Glutamatergic neuron (in vitro differentiated cells): ENCODE data around the gene TPK1. TPM values are rescaled to one million over a fixed set of nuclear protein-coding genes. Genes with fewer than 3 reads are reported as not detected.
"Not testable (repeated sequence)": the region's sequence is repeated elsewhere in the genome, so short reads cannot be mapped to it uniquely, and the experiment has no call there.

ENCODE experiments used
- DNase-seq: peaks from one replicate; pipeline ENCODE4 v3.0.0; 2022
- H3K27ac Mint-ChIP-seq: one replicate; pipeline ENCODE4 v1.8.0; 2020; ENCODE audit warnings: mild to moderate bottlenecking, mixed read lengths, inconsistent platforms; ENCODE audit not compliant: unreplicated experiment
- H3K27me3 Mint-ChIP-seq: one replicate; pipeline ENCODE4 v1.8.0; 2020; ENCODE audit warnings: mild to moderate bottlenecking, moderate library complexity, mixed read lengths, inconsistent platforms; ENCODE audit not compliant: unreplicated experiment
- H3K36me3 Mint-ChIP-seq: one replicate; pipeline ENCODE4 v1.8.0; 2020; ENCODE audit warnings: mild to moderate bottlenecking, mixed read lengths, inconsistent platforms; ENCODE audit not compliant: unreplicated experiment
- H3K4me1 Mint-ChIP-seq: one replicate; pipeline ENCODE4 v1.8.0; 2020; ENCODE audit warnings: mild to moderate bottlenecking, low read depth, mixed read lengths, inconsistent platforms; ENCODE audit not compliant: unreplicated experiment
- H3K4me3 Mint-ChIP-seq: one replicate; pipeline ENCODE4 v1.8.0; 2020; ENCODE audit warnings: mild to moderate bottlenecking, mixed read lengths, inconsistent platforms; ENCODE audit not compliant: unreplicated experiment
- H3K9me3 Mint-ChIP-seq: one replicate; pipeline ENCODE4 v1.8.0; 2020; ENCODE audit warnings: mild to moderate bottlenecking, moderate library complexity, mixed read lengths, inconsistent platforms; ENCODE audit not compliant: unreplicated experiment
- total RNA-seq: library from RNA; stranded (reverse); fragmentation: NEBNext Ultra II Directional; extraction: Animal tissue kit (Norgen Biotek cat#: 25700); gene quantifications from one replicate; pipeline ENCODE4 v1.2.1, GENCODE V29; 2021; ENCODE audit not compliant: unreplicated experiment
- TF ChIP-seq, protein P1 (sequence below): fragments of 200-600 bp; sonication (generic); IDR thresholded peaks from one replicate; pipeline ENCODE4 v1.5.0; 2021; ENCODE audit not compliant: partially characterized antibody, unreplicated experiment

The TPK1 gene
- total RNA-seq, 1 donor from 2014 or later = 2.6 TPM

DNA sequence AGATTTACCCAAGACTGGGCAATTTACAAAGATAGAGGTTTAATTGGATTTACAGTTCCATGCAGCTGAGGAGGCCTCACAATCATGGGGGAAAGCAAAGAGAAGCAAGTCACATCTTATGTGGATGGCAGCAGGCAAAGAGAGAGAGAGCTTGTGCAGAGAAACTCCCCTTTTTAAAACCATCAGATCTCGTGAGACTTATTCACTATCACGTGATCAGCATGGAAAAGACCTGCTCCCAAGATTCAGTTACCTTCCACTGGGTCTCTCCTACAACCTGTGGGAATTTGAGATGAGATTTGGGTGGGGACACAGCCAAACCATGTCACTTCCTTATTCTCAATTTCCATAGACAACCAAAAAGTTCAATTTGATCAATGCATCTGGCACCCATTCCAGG lies 407.4 kb downstream of the TPK1 start:
- Mint-ChIP-seq H3K27ac (no peak overlapping the region), H3K4me3 (no peak overlapping the region), H3K4me1 (no peaks in the 10 kb centered on the region), H3K27me3 (peaks cover 7% of the 10 kb centered on the region), H3K9me3 (peaks cover 9% of the 10 kb centered on the region), H3K36me3 (peaks cover 21% of the 10 kb centered on the region)
- TF ChIP-seq, protein P1, sequence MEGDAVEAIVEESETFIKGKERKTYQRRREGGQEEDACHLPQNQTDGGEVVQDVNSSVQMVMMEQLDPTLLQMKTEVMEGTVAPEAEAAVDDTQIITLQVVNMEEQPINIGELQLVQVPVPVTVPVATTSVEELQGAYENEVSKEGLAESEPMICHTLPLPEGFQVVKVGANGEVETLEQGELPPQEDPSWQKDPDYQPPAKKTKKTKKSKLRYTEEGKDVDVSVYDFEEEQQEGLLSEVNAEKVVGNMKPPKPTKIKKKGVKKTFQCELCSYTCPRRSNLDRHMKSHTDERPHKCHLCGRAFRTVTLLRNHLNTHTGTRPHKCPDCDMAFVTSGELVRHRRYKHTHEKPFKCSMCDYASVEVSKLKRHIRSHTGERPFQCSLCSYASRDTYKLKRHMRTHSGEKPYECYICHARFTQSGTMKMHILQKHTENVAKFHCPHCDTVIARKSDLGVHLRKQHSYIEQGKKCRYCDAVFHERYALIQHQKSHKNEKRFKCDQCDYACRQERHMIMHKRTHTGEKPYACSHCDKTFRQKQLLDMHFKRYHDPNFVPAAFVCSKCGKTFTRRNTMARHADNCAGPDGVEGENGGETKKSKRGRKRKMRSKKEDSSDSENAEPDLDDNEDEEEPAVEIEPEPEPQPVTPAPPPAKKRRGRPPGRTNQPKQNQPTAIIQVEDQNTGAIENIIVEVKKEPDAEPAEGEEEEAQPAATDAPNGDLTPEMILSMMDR = no peak
- no peak for DNase-seq

DNA sequence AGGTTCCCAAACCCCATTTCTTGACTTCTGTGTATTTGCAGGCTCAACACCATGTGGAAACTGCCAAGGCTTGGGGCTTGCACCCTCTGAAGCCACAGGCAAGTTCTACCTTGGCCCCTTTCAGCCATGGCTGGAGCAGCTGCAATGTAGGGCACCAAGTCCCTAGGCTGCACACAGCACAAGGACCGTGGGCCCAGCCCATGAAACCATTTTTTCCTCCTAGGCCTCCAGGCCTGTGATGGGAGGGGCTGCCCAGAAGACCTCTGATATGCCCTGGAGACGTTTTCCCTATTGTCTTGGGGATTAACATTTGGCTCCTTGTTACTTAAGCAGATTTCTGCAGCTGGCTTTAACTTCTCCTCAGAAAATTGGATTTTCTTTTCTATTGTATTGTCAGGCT lies 408.3 kb downstream of the TPK1 start:
- peaks cover 21% of the 10 kb centered on the region for H3K36me3 Mint-ChIP-seq

DNA sequence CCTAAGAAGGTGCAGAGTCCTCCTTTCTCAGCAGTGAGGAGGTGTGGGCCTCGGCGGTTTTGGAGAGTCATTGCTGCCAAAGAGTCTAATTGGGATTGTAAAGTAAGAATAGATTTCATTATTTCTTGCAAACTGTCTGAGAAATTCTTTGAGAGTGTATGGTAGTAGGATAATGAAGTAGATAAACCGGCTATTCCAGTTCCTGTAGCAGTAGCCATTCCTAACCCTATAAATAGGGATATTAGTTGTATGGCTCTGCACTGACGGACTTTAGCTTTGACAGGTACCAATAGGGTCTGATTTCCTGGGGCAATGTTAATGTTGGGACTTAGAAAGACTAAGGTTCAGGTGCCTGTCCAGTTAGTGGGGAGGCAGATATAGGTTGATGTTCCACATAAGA lies 416.9 kb downstream of the TPK1 start:
- not testable (repeated sequence) for H3K9me3 Mint-ChIP-seq, H3K4me1 Mint-ChIP-seq, H3K27me3 Mint-ChIP-seq

More for the DNA sequence above, 408.3 kb downstream of the TPK1 start:
- not testable (repeated sequence) for H3K9me3 Mint-ChIP-seq, DNase-seq, H3K4me3 Mint-ChIP-seq, H3K4me1 Mint-ChIP-seq, H3K27me3 Mint-ChIP-seq, H3K27ac Mint-ChIP-seq

DNA sequence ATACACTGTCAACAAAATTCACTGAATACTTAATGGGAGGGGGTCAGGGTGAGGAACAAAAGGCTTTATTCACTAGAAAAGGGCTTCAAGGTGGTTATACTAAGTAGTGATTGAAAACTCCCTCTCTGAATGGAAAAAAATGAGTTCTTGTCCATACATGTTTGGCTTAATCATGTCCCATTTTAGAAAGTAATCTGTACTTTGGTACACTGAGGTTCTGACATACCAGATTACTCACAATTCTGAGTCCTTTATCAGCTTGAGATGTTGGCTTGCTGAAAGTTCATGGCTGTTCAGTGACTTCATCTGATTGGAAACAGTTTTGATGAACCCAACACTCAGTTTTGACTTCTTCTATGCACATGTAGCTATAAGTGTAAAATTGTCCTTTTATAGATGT lies 419.5 kb downstream of the TPK1 start:
- Mint-ChIP-seq H3K27me3 (no peaks in the 10 kb centered on the region), H3K9me3 (peaks cover 3% of the 10 kb centered on the region), H3K36me3 (no peaks in the 10 kb centered on the region), H3K4me1 (no peaks in the 10 kb centered on the region), H3K27ac (no peak overlapping the region), H3K4me3 (no peak overlapping the region)
- TF ChIP-seq, protein P1 = no peak
- DNase-seq = no peak

More for the DNA sequence above, 416.9 kb downstream of the TPK1 start:
- not testable (repeated sequence) for H3K27ac Mint-ChIP-seq, H3K36me3 Mint-ChIP-seq, H3K4me3 Mint-ChIP-seq, DNase-seq

DNA sequence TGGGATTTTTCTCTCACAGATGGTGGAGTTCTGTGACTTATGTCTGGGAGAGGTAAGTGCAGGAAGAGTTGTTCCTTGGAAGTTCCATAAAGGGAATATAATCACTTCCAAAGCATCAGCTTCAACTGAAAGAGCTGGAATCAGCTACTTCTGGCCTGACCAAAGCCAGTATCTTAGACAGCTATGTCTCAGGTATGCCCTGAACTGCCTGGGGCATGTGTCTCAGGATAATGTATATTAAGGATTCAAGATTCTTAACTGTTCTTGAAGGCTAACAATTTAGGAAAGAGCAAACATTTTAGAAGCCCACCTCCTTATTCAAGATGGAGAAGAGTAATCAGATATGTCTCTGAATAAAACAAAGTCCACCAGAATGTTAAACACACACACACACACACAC lies 420.0 kb downstream of the TPK1 start:
- TF ChIP-seq, protein P1 = no peak
- H3K27me3 Mint-ChIP-seq = no peaks in the 10 kb centered on the region
- no peak overlapping the region for H3K27ac Mint-ChIP-seq
- no peaks in the 10 kb centered on the region for H3K4me1 Mint-ChIP-seq
- no peak overlapping the region for H3K4me3 Mint-ChIP-seq
- DNase-seq = no peak
- peaks cover 3% of the 10 kb centered on the region for H3K9me3 Mint-ChIP-seq
- no peaks in the 10 kb centered on the region for H3K36me3 Mint-ChIP-seq

DNA sequence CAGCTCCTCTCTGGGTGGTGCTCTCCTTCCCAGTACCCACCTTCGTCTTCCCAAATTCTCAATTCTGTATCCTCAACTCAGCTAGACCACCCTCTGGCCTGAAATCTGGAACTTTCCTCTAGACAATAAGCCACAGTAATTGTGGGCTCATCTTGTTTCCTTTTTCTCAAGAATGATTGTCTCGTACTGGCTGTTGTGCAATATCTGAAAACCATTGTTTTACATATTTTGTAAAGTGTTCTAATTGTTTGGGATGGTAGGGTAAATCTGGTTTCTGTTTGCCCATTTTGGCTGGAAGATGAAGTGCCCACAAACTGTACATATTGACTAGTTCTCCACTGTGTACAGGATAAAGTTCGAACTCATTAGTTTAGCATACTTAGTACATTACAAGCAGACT lies 421.0 kb downstream of the TPK1 start:
- H3K4me3 Mint-ChIP-seq = no peak overlapping the region
- no peak overlapping the region for H3K27ac Mint-ChIP-seq
- DNase-seq = no peak
- TF ChIP-seq, protein P1 = no peak
- no peaks in the 10 kb centered on the region for H3K4me1 Mint-ChIP-seq
- H3K36me3 Mint-ChIP-seq = no peaks in the 10 kb centered on the region
- H3K27me3 Mint-ChIP-seq = no peaks in the 10 kb centered on the region
- H3K9me3 Mint-ChIP-seq = peaks cover 4% of the 10 kb centered on the region
